Tibial nerve (tissue), 4 donors: ENCODE results near the gene KRTAP16-1.

Source experiments
- EP300 ChIP-seq, 2 donors: sonication (generic); formaldehyde crosslinking; IDR thresholded peaks; one replicate each; pipeline ENCODE4 v1.6.1; 2017; ENCODE audit warnings: antibody characterized with exemption in 2 of 2, mild to moderate bottlenecking in 1 of 2
- POLR2A ChIP-seq, 2 donors: fragments of 450-650 bp; IDR thresholded peaks; one replicate each; pipeline ENCODE4 v1.6.1; 2017; ENCODE audit warnings: antibody characterized with exemption in 2 of 2, mild to moderate bottlenecking in 2 of 2, moderate library complexity in 2 of 2
- TF ChIP-seq, protein P1 (sequence below), 5 experiments: fragments of 200-600 bp in 3 of 5; fragments of 450-650 bp in 2 of 5; sonication (generic) in 3 of 5; IDR thresholded peaks; one replicate each; pipeline ENCODE4 v1.5.1; 2016 to 2019; ENCODE audit warnings: antibody characterized with exemption in 5 of 5, mild to moderate bottlenecking in 3 of 5, moderate library complexity in 2 of 5

DNA sequence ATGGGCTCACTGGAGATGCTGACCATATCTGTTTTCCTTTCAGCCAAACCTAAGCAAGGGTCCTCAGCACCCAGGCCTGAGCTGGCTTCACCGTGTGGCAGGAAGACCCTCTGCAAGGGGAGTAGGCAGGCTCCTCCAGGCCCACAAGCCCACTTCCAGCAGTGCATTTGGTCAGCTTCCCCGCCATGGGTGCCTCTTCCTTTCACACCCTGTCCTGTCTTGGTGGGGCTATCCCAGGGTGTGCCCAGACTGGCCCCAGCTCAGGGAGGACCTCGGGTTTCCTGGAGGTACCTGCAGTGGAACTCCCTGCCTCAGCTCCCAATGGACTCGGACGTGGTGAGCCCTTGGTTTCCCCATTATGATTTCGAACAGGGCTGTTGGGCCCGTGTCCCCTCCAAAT is 19.1 kb upstream of the KRTAP16-1 start:
- TF ChIP-seq POLR2A (IDR thresholded peaks at IDR 0.05) (no peak), EP300 (IDR thresholded peaks at IDR 0.05) (no peak)
- TF ChIP-seq, protein P1, sequence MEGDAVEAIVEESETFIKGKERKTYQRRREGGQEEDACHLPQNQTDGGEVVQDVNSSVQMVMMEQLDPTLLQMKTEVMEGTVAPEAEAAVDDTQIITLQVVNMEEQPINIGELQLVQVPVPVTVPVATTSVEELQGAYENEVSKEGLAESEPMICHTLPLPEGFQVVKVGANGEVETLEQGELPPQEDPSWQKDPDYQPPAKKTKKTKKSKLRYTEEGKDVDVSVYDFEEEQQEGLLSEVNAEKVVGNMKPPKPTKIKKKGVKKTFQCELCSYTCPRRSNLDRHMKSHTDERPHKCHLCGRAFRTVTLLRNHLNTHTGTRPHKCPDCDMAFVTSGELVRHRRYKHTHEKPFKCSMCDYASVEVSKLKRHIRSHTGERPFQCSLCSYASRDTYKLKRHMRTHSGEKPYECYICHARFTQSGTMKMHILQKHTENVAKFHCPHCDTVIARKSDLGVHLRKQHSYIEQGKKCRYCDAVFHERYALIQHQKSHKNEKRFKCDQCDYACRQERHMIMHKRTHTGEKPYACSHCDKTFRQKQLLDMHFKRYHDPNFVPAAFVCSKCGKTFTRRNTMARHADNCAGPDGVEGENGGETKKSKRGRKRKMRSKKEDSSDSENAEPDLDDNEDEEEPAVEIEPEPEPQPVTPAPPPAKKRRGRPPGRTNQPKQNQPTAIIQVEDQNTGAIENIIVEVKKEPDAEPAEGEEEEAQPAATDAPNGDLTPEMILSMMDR (IDR thresholded peaks at IDR 0.05), result no peak
